Breast epithelium (tissue), 3 donors: ENCODE measurements around the gene SRGAP3.

ENCODE experiments used
- POLR2A ChIP-seq: fragments of 450-650 bp; IDR thresholded peaks from one replicate; pipeline ENCODE4 v1.6.1; 2016; ENCODE audit warnings: antibody characterized with exemption, mild to moderate bottlenecking, moderate library complexity
- POLR2AphosphoS5 ChIP-seq, 3 donors: sonication (generic); formaldehyde crosslinking; IDR thresholded peaks; one replicate each; pipeline ENCODE4 v1.6.1; 2017; ENCODE audit warnings: antibody characterized with exemption in 3 of 3
- TF ChIP-seq, protein P1 (sequence below), 3 donors: fragments of 450-650 bp; IDR thresholded peaks; one replicate each; pipeline ENCODE4 v1.5.1; 2016 to 2017; ENCODE audit warnings: antibody characterized with exemption in 3 of 3, mild to moderate bottlenecking in 3 of 3, moderate library complexity in 3 of 3

GRCh38 chr3:9196020-9196419, 53.4 kb downstream of the SRGAP3 start:
- TF ChIP-seq, protein P1, sequence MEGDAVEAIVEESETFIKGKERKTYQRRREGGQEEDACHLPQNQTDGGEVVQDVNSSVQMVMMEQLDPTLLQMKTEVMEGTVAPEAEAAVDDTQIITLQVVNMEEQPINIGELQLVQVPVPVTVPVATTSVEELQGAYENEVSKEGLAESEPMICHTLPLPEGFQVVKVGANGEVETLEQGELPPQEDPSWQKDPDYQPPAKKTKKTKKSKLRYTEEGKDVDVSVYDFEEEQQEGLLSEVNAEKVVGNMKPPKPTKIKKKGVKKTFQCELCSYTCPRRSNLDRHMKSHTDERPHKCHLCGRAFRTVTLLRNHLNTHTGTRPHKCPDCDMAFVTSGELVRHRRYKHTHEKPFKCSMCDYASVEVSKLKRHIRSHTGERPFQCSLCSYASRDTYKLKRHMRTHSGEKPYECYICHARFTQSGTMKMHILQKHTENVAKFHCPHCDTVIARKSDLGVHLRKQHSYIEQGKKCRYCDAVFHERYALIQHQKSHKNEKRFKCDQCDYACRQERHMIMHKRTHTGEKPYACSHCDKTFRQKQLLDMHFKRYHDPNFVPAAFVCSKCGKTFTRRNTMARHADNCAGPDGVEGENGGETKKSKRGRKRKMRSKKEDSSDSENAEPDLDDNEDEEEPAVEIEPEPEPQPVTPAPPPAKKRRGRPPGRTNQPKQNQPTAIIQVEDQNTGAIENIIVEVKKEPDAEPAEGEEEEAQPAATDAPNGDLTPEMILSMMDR (IDR thresholded peaks at IDR 0.05): no peak
- TF ChIP-seq POLR2A (no peak), POLR2AphosphoS5 (IDR thresholded peaks at IDR 0.05) (no peak)
